HepG2 (cell line): ENCODE measurements around the gene TENT4B. TPM values are rescaled to one million over a fixed set of nuclear protein-coding genes. Genes with fewer than 3 reads are reported as not detected.
"Not testable (repeated sequence)": the region's sequence is repeated elsewhere in the genome, so short reads cannot be mapped to it uniquely, and the experiment has no call there.

ENCODE experiments used
- ATAC-seq: fragments of 200-7000 bp; cut with Tn5 transposase; 3 replicates; pipeline ENCODE4 v1.9.1; 2020; ENCODE audit warnings: mild to moderate bottlenecking, moderate library complexity
- BruUV-seq: library from RNA; stranded (reverse); fragments of 400-500 nt; replicated peaks from 2 replicates; lab custom pipeline; 2021; lab: Mats Ljungman, UMichigan
- CTCF ChIA-PET: fragments of 300-600 bp; formaldehyde crosslinking; extraction: SDS; loops from one replicate; lab custom pipeline; 2021; ENCODE audit warnings: low total read pairs, inconsistent platforms, low intra/inter-chr PET ratio; lab: Yijun Ruan, JAX
- POLR2A ChIA-PET: fragments of 350-600 bp; sonication (Branson Sonifier 250); formaldehyde crosslinking; loops from one replicate; lab custom pipeline; 2020; ENCODE audit warnings: antibody characterized with exemption, inconsistent platforms; lab: Yijun Ruan, JAX
- DNase-seq: peaks from one replicate; pipeline ENCODE4 v3.0.0-alpha.2; 2015; ENCODE audit warnings: low spot score
- FAIRE-seq: peaks from 3 replicates; lab custom pipeline; 2011; peaks lifted over from hg19 to GRCh38; lab: Jason Lieb, UNC
- H2AFZ ChIP-seq: one replicate; pipeline ENCODE4 v1.6.1; 2011; ENCODE audit warnings: low read length, inconsistent platforms
- H3K27ac ChIP-seq: fragments of 300-600 bp; 3 replicates; pipeline ENCODE4 v1.8.0; 2011; ENCODE audit warnings: mixed run types, mild to moderate bottlenecking, mixed read lengths, low read length, inconsistent platforms; ENCODE audit not compliant: insufficient read depth; ENCODE audit errors: extremely low read length
- H3K27me3 ChIP-seq, 2 experiments: fragments of 200-600 bp in 1 of 2; 2 replicates in 1 of 2; 3 replicates in 1 of 2; pipeline versions ENCODE4 v1.6.0 to v1.8.0; 2011; ENCODE audit warnings: low read length in 2 of 2, mild to moderate bottlenecking in 2 of 2, moderate library complexity in 2 of 2, inconsistent platforms in 1 of 2; ENCODE audit not compliant: insufficient read depth in 2 of 2, control insufficient read depth in 1 of 2
- H3K36me3 ChIP-seq, 2 experiments: fragments of 200-600 bp in 1 of 2; replicated peaks in 1 of 2; 2 replicates in 1 of 2; 3 replicates in 1 of 2; pipeline versions ENCODE4 v1.5.1 to v1.8.0; 2011; ENCODE audit warnings: low read length in 2 of 2, inconsistent platforms in 1 of 2; ENCODE audit not compliant: insufficient read depth in 2 of 2, control insufficient read depth in 1 of 2
- H3K4me1 ChIP-seq: 2 replicates; pipeline ENCODE4 v1.5.1; 2012; ENCODE audit warnings: low read length, inconsistent platforms; ENCODE audit not compliant: insufficient read depth
- H3K4me2 ChIP-seq: 2 replicates; pipeline ENCODE4 v1.6.0; 2011; ENCODE audit warnings: low read depth, low read length, inconsistent platforms
- H3K4me3 ChIP-seq, 3 experiments: fragments of 200-600 bp in 1 of 3; sonication (generic), shearing (Covaris generic) in 1 of 3; replicated peaks in 1 of 3; 2 replicates each; pipeline ENCODE4 v1.5.1; 2011 to 2016; ENCODE audit warnings: low read length in 3 of 3, inconsistent platforms in 2 of 3, low read depth in 2 of 3, mild to moderate bottlenecking in 2 of 3, control low read depth in 1 of 3, mixed read lengths in 1 of 3; ENCODE audit not compliant: insufficient read depth in 1 of 3
- H3K79me2 ChIP-seq: one replicate; pipeline ENCODE4 v1.6.1; 2011; ENCODE audit warnings: low read length, inconsistent platforms; ENCODE audit not compliant: insufficient read depth
- H3K9ac ChIP-seq: 2 replicates; pipeline ENCODE4 v1.6.0; 2011; ENCODE audit warnings: mild to moderate bottlenecking, low read depth, low read length, inconsistent platforms; ENCODE audit not compliant: insufficient read depth
- H3K9me3 ChIP-seq: 2 replicates; pipeline ENCODE4 v1.5.1; 2012; ENCODE audit warnings: mild to moderate bottlenecking, low read length
- H4K20me1 ChIP-seq: 2 replicates; pipeline ENCODE4 v1.6.0; 2011; ENCODE audit warnings: inconsistent platforms, mild to moderate bottlenecking, low read length, moderate library complexity; ENCODE audit not compliant: insufficient read depth
- PTBP1 ChIP-seq: fragments of 200-400 bp; formaldehyde crosslinking; IDR thresholded peaks from 2 replicates; pipeline ENCODE4 v1.6.1; 2018; ENCODE audit warnings: low read length, low read depth; ENCODE audit not compliant: poor library complexity, severe bottlenecking
- RFXAP ChIP-seq: sonication (generic); formaldehyde crosslinking; IDR thresholded peaks from 2 replicates; pipeline ENCODE4 v1.4.0; 2020; ENCODE audit warnings: missing genetic modification reagents, borderline replicate concordance
- TBL1XR1 ChIP-seq: fragments of 150-350 bp; IDR thresholded peaks from 2 replicates; pipeline ENCODE4 v1.6.1; 2014; ENCODE audit warnings: borderline replicate concordance, low read length; ENCODE audit not compliant: partially characterized antibody
- ZNF766 ChIP-seq: sonication (generic); formaldehyde crosslinking; IDR thresholded peaks from 2 replicates; pipeline ENCODE4 v1.5.0; 2020; ENCODE audit warnings: missing genetic modification reagents, borderline replicate concordance
- ZNF768 ChIP-seq: sonication (generic); formaldehyde crosslinking; IDR thresholded peaks from 2 replicates; pipeline ENCODE4 v1.4.0; 2020; ENCODE audit warnings: missing genetic modification reagents
- WGBS: methylation state at CpG from one replicate; pipeline ENCODE4 v1.1.6; 2017; ENCODE audit warnings: low lambda C conversion rate; 5-methylcytosine and 5-hydroxymethylcytosine counted together
- in situ Hi-C: cut with HindIII; loops from 2 replicates; pipeline ENCODE4 v1.10.0; 2017; ENCODE audit warnings: low pct_unique_long_range_greater_than_20kb; ENCODE audit not compliant: extremely low pct_ligation_motif_present
- intact Hi-C: fragments of 100-400 bp; cut with micrococcal nuclease; formaldehyde crosslinking; loops from one replicate; pipeline ENCODE4 v1.10.0; 2022; ENCODE audit not compliant: unreplicated experiment
- polyA plus RNA-seq, 8 experiments: library from polyadenylated mRNA; depleted of rRNA in 3 of 8; stranded (reverse) in 7 of 8; unstranded in 1 of 8; fragments of >200 nt; fragmentation: Illumina TruSeq in 4 of 8; extraction: Trizol in 4 of 8; gene quantifications; 2 replicates each; pipeline versions ENCODE4 v1.2.1 to v1.2.3, GENCODE V29; 2011 to 2016; ENCODE audit warnings: low read depth in 4 of 8, missing spikeins in 1 of 8, mixed read lengths in 1 of 8; ENCODE audit not compliant: insufficient read depth in 1 of 8
- total RNA-seq, 5 experiments: library from RNA; depleted of rRNA; stranded (reverse); fragments of >200 nt; fragmentation: Illumina TruSeq; extraction: Trizol; gene quantifications; 2 replicates each; pipeline ENCODE4 v1.2.3, GENCODE V29; 2016; ENCODE audit warnings: low read depth in 1 of 5
- TF ChIP-seq, protein P1 (sequence below): sonication (generic); formaldehyde crosslinking; IDR thresholded peaks from 2 replicates; pipeline ENCODE4 v1.8.1; 2023; ENCODE audit warnings: mild to moderate bottlenecking, moderate library complexity, missing genetic modification reagents

TENT4B gene
- total and polyA plus RNA-seq, 2 of the 13 experiments (the other 11 are each of a cell fraction or from before 2014, with no cell fraction given): 15.0 to 32.8 TPM

DNA sequence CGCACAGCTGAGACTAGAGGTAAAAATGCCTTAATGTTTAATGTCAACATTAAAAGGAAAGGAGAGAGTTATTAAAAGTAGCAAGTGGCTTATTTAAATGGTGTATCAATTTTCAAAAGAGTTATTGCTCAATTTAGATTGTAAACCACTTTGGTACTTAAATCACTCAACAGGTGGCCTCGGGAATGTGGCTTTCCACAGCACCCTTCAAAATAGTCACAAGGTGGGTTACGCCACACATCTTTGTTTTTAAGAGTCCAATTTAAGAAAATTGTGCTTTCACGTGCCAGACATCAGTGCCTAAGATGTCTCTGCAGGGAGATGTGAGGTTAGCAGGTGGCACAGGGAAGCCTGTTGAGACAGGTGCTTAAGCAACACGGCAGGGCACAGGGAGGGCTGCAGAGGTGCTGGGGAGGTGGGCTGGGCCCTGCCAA is 85.8 kb downstream of the TENT4B start:
- no peak overlapping the region for H3K9ac ChIP-seq
- H3K27me3 ChIP-seq: peaks cover 0 to 1% of the 10 kb centered on the region in 2 experiments; a peak in 3 of 5 replicates
- no peaks in the 10 kb centered on the region for H3K36me3 ChIP-seq
- DNase-seq (no peak), FAIRE-seq (no peak), ATAC-seq (peak; percentile 24)
- H3K9me3 ChIP-seq: no peaks in the 10 kb centered on the region
- ChIA-PET POLR2A (no interaction called here), CTCF (no interaction called here)
- H2AFZ ChIP-seq: no peak overlapping the region
- TF ChIP-seq RFXAP (CRISPR knock-in tag) (no peak), ZNF766 (CRISPR knock-in tag) (no peak), PTBP1 (no peak), ZNF768 (CRISPR knock-in tag) (no peak), TBL1XR1 (no peak)
- TF ChIP-seq, protein P1, sequence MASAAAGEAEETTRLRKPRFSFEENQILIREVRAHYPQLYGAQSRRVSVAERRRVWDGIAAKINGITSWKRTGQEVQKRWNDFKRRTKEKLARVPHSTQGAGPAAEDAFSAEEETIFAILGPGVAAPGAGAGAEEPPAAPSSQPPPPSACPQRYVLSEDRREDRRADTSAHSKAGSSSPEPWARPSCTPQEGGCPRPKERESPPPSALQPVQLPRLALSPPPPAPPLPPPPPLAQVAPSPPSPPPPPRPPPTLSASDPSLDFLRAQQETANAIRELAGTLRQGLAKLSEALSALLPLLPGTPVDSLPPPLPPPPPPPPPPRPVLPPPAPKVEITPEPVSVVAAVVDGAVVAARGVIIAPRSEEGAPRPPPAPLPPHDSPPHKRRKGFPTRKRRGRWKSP (CRISPR knock-in tag): no peak
- no TSS peak for BruUV-seq
- WGBS: 16% methylated on average over 5 of the region's 5 CpGs
- intact Hi-C loops: no loop called here
- no peaks in the 10 kb centered on the region for H3K79me2 ChIP-seq
- no peaks in the 10 kb centered on the region for H3K4me1 ChIP-seq
- no peak overlapping the region for H3K4me2 ChIP-seq
- no peak overlapping the region for H3K4me3 ChIP-seq
- H4K20me1 ChIP-seq: 0 out of 2 replicates have a peak, but pooled peaks cover 2% of the 10 kb centered on the region
- H3K27ac ChIP-seq: no peak overlapping the region
- in situ Hi-C loops: no loop called here

DNA sequence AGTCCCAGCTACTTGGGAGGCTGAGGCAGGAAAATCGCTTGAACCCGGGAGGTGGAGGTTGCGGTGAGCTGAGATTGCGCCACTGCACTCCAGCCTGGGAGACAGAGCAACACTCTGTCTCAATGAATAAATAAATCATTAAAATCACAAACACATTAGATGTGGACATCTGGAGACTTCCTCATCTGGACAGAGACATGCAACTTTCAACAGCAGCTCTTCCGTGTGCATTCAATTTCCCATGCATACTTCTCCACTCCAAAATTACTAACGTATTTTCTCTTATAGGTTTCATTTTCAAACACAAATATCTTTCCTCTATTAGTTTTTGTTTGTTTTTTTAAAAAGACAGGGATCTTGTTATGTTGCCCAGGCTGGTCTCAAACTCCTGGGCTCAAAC is 89.9 kb downstream of the TENT4B start:
- H3K9me3 ChIP-seq, POLR2A ChIA-PET, H3K4me3 ChIP-seq, CTCF ChIA-PET, DNase-seq, H2AFZ ChIP-seq, ATAC-seq, H3K79me2 ChIP-seq, FAIRE-seq, H3K9ac ChIP-seq, H3K4me2 ChIP-seq, H4K20me1 ChIP-seq, H3K27ac ChIP-seq, BruUV-seq, H3K36me3 ChIP-seq: not testable (repeated sequence)
- in situ Hi-C loops: loop anchor here (10.0 kb wide), 1 partner anchor 122 kb away; the partner anchor contains the start of gene BRD7
- Histone ChIP-seq H3K27me3 (peaks cover 0 to 27% of the 10 kb centered on the region in 2 experiments; a peak in 4 of 5 replicates), H3K4me1 (peaks cover 25% of the 10 kb centered on the region)
- intact Hi-C loops: loop anchor here (10.0 kb wide), 1 partner anchor 422 kb away; no protein-coding TSS in a partner anchor
- 53% methylated on average over 6 of the region's 6 CpGs for WGBS
